Gastroesophageal sphincter (tissue), 3 donors: Measurements from ENCODE around the gene CSTB.

Source experiments
- CTCF ChIP-seq, 4 experiments: fragments of 200-600 bp in 2 of 4; fragments of 450-650 bp in 2 of 4; sonication (generic) in 1 of 4; IDR thresholded peaks; one replicate each; pipeline ENCODE4 v1.5.1; 2017 to 2019; ENCODE audit warnings: antibody characterized with exemption in 4 of 4, mild to moderate bottlenecking in 2 of 4, moderate library complexity in 2 of 4
- POLR2A ChIP-seq, 2 donors: fragments of 450-650 bp; IDR thresholded peaks; one replicate each; pipeline ENCODE4 v1.6.1; 2017; ENCODE audit warnings: antibody characterized with exemption in 2 of 2, mild to moderate bottlenecking in 2 of 2, moderate library complexity in 1 of 2
- POLR2AphosphoS5 ChIP-seq: sonication (generic); formaldehyde crosslinking; IDR thresholded peaks from one replicate; pipeline ENCODE4 v1.6.1; 2017; ENCODE audit warnings: antibody characterized with exemption

GRCh38 chr21:43816611-43817071 lies 40.5 kb upstream of the CSTB start:
- TF ChIP-seq CTCF (IDR thresholded peaks at IDR 0.05) (no peak), POLR2AphosphoS5 (no peak), POLR2A (IDR thresholded peaks at IDR 0.05) (no peak)
